ENCODE measurements around the gene TCF23.

TCF23 gene

DNA sequence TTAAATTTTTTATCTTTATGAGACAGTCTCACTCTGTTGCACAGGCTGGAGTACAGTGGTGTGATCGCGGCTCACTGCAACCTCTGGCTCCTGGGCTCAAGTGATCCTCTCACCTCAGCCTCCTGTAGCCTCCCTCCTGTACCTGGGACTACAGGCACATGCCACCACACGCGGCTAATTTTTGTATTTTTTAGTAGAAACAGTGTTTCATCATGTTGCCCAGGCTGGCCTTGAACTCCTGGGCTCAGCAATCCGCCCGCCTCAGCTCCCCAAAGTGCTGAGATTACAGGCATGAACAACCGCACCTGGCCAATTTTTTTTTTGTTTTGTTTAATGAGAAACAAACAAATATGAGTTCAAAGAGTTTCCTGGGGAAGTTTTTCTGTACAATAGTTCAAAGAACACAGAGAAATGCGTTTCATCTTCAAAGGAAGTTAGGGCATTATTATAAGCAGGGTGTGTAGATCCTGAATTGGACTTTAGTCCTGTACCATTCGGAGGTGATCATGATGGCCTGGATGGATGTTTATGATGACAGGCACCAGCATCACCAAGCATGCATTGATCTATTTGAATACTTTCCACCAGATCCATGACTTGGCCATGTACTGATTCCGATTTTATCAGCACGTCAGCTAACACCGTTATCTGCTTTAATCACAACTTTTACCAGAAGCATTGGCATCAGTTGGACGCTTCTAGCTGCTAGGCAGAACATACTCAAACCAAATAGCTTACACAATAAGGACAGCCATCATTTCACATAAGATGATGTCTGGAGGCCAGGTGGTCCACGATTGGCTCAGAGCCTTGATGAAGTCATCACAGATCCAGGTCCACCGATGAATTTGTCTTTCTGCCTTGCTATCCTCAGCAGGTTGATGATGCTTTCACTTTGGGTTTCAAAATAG, 28.9 kb downstream of the TCF23 start:
- H3K4me3 ChIP-seq (ENCODE audit: low read depth, low read length) = no peak overlapping the region
- TF ChIP-seq, protein P1, sequence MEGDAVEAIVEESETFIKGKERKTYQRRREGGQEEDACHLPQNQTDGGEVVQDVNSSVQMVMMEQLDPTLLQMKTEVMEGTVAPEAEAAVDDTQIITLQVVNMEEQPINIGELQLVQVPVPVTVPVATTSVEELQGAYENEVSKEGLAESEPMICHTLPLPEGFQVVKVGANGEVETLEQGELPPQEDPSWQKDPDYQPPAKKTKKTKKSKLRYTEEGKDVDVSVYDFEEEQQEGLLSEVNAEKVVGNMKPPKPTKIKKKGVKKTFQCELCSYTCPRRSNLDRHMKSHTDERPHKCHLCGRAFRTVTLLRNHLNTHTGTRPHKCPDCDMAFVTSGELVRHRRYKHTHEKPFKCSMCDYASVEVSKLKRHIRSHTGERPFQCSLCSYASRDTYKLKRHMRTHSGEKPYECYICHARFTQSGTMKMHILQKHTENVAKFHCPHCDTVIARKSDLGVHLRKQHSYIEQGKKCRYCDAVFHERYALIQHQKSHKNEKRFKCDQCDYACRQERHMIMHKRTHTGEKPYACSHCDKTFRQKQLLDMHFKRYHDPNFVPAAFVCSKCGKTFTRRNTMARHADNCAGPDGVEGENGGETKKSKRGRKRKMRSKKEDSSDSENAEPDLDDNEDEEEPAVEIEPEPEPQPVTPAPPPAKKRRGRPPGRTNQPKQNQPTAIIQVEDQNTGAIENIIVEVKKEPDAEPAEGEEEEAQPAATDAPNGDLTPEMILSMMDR (IDR thresholded peaks at IDR 0.05; ENCODE audit: borderline replicate concordance, insufficient read depth, low read depth, low read length) = no peak

GRCh38 chr2:27178469-27178868, 29.7 kb downstream of the TCF23 start:
- no peak overlapping the region for H3K4me3 ChIP-seq (ENCODE audit: low read depth, low read length)
- TF ChIP-seq, protein P1 (IDR thresholded peaks at IDR 0.05; ENCODE audit: borderline replicate concordance, insufficient read depth, low read depth, low read length) = no peak

GRCh38 chr2:27179344-27180000, 30.7 kb downstream of the TCF23 start:
- no peak overlapping the region for H3K4me3 ChIP-seq (ENCODE audit: low read depth, low read length)
- TF ChIP-seq, protein P1 (IDR thresholded peaks at IDR 0.05; ENCODE audit: borderline replicate concordance, insufficient read depth, low read depth, low read length) = no peak

GRCh38 chr2:27182346-27182745, 33.5 kb downstream of the TCF23 start:
- TF ChIP-seq, protein P1 (IDR thresholded peaks at IDR 0.05; ENCODE audit: borderline replicate concordance, insufficient read depth, low read depth, low read length) = no peak
- no peak overlapping the region for H3K4me3 ChIP-seq (ENCODE audit: low read depth, low read length)

GRCh38 chr2:27184115-27184514, 35.3 kb downstream of the TCF23 start:
- TF ChIP-seq, protein P1 (IDR thresholded peaks at IDR 0.05; ENCODE audit: borderline replicate concordance, insufficient read depth, low read depth, low read length) = no peak
- H3K4me3 ChIP-seq (ENCODE audit: low read depth, low read length) = no peak overlapping the region

DNA sequence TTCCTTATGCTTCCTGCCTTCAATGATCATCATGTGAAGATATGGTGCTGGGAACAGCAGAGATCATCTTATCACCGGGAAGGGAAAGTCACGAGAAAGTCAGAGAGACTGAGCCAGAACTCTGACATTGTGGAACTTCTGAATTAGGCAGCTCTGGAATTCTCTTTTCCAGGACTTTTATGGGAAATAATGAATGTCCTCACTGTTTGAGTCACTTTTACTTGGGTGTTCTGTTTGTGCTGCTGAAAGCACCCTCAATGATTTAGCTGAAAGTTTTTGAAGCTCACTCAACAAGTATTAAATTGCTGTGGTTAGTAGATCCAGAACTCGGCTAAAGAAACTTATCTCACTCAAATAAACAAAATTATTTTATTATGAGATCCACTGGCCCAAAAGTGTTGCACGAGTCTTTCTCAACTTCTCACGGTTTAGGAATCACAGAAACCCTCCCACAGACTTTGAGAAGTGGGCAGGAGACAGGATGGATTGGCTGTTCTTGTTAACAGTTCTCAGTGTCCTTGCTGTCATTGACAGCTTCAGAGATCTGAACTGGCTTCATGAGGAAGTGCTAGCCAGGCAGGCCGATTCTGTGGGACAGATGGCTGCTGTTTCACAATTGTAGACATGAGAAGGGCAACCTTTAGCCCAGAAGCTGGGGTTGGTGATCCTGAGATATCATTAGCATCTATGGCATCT, 36.7 kb downstream of the TCF23 start:
- TF ChIP-seq, protein P1 (IDR thresholded peaks at IDR 0.05; ENCODE audit: borderline replicate concordance, insufficient read depth, low read depth, low read length) = no peak
- no peak overlapping the region for H3K4me3 ChIP-seq (ENCODE audit: low read depth, low read length)
